HG03575 (cell line): ENCODE results near the gene IQCH.
"Not testable (repeated sequence)": the region's sequence is repeated elsewhere in the genome, so short reads cannot be mapped to it uniquely, and the experiment has no call there.

ENCODE experiments used
- ATAC-seq: cut with Tn5 transposase; IDR thresholded peaks from one replicate; pipeline ENCODE4 v1.9.1; 2021; ENCODE audit not compliant: unreplicated experiment, insufficient number of reproducible peaks, low FRiP score; ENCODE audit errors: extremely low read depth

IQCH gene

DNA sequence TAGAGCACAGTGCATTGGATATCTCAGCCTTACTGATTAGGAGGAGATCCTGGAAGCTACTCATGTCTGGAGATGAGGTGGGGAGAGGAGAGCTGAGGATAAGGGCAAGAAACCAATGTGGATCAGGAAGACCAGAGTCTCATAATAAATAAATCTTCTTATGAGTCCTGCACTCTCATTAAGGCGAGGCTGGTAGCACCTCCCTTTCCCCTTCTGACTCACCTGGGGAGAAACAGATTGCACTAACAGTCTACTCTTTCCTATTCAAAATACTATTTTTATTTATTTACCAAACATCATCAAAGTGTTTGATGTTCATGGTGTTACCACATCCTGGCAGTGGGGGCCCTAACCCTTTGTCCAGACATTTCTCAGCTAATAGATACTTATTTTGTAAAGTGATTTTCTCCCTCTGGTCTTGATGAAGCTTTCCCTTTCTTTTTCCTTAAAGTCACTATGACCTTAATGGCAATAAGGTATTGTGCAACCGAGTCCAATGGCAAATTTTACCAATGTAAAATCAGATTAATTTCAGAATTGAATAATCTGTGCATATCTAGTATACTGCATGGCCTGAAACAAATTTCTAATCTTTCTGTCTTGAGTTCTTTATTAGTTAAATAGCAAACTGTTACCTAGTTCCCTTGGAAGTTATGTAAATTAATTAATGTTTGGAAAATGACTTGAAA is 81.1 kb downstream of the IQCH start:
- no peak for ATAC-seq

DNA sequence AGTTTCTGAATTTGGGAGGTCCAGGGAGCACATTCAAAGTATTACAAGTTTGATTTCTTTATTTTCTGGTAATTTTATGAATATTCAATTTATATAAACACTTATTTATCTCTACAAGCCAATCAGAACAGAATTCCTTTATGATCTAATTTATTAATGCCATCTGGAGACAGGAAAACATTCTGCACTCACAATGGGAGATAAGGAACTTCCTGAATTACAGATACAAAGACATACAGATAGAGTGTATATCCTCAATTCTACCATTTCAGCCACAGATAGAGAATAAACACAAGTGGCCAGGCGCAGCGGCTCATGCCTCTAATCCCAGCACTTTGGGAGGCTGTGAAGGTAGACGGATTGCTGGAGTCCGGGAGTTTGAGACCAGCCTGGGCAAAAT is 86.0 kb downstream of the IQCH start:
- no peak for ATAC-seq

DNA sequence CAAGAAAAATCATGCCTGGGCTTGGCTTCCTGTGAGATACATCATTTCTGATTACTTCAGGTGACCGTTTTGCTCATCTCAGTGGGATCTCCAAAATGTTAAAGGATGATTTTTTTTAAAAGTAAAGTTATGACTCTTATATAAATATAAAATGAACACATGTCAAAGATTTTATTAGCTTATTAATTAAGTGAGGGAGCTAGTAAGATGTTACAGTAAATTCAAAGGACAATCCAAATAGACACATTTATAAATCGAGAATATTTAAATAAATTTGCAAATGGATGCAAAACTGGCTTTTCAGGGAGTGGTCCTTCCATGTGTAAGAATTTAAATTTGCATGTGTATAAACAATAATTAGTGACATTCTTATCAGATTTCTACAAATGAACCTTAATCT is 87.0 kb downstream of the IQCH start:
- no peak for ATAC-seq

- ATAC-seq, result no peak
Measured at GRCh38 chr15:67343206-67343605, 88.6 kb downstream of the IQCH start.

DNA sequence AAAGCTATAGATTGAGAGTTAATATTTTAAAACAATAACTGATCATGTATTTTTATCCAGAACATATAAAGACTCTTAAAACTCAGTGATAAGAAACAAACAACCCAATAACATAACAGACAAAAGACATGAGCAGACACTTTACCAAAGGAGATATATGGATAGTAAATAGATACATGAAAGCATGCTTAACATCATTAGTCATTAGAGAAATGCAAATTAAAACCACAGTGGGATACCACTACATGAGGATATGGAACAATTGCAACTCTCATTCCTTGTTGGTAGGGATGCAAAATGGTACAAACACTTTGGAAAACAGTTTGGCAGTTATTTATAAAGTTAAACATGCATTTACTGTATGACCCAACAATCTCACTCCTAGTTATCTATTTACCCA is 95.0 kb downstream of the IQCH start:
- no peak for ATAC-seq

DNA sequence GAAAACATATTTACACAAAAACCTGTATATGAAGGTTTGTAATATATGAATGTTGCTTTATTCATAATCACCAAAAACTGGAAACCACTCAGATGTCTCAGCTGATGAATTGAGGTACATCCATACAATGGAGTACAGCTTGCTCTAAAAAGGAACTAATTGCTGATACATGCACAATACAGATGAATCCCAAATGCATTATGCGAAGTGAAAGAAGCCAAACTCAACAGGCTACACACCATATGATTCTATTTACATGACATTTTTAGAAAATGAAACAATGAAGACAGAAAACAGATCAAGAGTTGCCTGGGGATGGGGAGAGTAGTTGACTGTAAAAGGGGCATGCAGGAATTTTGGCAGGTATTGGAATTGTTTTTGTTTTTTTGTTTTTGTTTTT is 95.5 kb downstream of the IQCH start:
- no peak for ATAC-seq

GRCh38 chr15:67358391-67358790 is 103.8 kb downstream of the IQCH start:
- no peak for ATAC-seq

DNA sequence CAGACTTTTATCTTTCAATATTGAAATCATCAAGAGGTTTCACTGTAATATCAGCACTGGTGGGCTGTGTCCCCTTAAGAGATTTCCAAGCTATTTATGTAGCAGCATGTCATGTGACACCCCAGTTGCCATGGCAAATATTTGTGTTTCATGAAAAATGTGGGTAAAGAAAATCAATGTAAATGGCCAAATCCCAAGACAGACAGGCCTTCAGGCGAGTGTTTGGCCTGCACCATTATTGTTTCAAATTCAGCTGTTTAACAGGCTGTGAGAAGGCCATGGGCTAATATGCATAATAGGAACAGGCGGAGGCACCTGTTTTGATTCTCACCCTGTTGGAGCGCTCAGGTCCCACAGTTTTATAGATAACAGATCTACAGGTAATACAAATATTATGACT is 104.2 kb downstream of the IQCH start:
- ATAC-seq, result no peak

DNA sequence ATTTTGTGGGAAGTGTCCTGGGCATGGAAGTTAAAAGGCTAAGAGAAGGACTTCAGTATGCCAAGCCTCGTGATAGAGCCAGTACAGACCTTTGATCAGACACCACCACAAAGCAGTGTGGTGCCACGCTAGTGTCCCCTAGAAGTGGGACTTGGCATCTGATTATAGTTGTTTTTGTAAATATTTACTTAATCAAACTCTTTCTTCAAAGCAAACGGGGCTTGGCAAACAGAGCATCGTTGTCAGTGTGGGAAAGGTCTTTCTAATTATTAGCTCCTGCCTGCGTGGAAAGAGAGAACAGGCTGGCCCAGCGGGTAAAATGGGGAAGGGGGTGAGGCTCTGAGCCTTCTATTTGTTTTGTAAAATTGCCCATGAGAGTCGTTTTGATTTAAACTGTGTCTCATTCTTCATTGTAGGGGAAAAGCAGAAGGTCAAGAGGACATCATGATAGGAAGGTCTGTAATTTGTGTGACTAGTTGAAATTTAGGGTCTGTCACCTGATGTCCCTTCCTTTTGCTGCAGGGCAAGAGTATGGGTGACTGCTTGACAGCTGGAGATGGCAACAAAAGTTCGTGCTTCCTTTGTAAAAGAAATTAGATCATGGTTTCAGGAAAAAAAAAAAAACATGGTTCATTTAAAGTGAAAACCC is 105.0 kb downstream of the IQCH start:
- ATAC-seq, result no peak

DNA sequence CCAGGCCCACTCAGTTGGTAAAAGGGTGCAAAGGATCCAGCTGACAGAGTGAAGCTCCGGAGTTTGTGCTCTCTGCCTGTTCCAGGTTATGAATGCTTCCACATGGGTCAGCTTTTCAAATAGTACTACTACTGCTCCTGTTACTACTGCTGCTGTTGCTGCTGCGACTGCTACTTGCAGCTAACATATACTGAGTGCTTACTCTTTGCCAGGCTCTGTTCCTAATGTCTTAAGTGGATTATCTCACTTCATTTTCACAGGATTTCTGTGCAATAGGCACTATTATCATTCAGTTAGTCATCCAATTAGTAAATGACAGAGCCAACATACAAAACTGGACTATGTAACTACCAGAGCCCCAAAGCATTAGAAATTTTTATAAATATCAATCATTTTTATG is 106.5 kb downstream of the IQCH start:
- no peak for ATAC-seq

GRCh38 chr15:67363712-67364111 is 109.1 kb downstream of the IQCH start:
- ATAC-seq, result not testable (repeated sequence)

DNA sequence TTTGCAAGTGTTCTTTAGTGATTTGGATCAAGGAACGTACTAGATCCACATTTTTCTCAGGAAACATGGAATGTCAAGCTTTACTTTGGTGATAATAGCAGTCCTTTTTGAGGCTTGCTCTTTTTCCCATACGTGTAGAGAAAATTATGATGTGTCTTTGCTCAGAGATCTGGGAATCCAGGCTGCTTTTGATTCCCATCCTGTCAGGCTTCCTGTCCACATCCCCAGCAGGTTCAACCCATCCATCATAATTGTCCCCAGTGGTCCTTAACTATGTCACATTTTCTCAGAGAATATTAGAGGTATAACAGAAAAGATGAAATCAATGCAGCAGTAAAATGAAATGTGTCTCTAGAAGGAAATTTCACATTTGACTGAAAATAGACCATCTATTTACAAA is 111.4 kb downstream of the IQCH start:
- no peak for ATAC-seq

GRCh38 chr15:67366904-67367303 is 112.3 kb downstream of the IQCH start:
- ATAC-seq, result no peak

DNA sequence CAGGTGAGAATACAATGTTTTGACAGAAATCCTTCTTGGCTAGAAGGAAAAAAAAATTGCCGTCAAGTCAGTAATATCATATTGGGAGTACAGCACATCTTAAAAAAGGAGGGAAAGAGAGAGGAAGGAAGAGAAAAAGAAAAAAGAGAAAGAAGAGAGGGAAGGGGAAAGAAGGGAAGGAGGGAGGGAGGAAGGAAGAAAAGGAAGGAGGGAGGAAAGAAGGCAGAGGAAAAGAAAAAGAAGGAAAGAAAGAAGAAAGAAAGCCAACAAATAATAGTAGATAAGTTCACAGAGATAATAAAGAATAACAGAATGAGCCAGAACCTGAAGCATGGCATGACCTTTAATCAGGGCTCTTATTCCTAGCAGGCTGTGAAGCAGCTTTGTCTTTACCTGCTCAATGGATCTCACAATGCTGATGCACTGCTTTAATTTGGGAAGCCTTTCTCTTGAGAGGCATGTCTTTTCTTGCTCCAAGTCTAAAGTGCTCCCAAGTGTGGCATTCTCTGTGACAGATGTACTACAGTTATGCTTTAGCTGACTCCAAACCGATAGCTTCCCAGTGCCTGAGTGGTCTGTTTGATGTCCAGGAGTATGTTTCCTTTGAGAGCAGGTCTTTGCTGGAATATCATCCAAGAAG is 114.9 kb downstream of the IQCH start:
- no peak for ATAC-seq

GRCh38 chr15:67370206-67370954 is 115.8 kb downstream of the IQCH start:
- no peak for ATAC-seq

- no peak for ATAC-seq
Measured at GRCh38 chr15:67372543-67372942, 118.0 kb downstream of the IQCH start.

DNA sequence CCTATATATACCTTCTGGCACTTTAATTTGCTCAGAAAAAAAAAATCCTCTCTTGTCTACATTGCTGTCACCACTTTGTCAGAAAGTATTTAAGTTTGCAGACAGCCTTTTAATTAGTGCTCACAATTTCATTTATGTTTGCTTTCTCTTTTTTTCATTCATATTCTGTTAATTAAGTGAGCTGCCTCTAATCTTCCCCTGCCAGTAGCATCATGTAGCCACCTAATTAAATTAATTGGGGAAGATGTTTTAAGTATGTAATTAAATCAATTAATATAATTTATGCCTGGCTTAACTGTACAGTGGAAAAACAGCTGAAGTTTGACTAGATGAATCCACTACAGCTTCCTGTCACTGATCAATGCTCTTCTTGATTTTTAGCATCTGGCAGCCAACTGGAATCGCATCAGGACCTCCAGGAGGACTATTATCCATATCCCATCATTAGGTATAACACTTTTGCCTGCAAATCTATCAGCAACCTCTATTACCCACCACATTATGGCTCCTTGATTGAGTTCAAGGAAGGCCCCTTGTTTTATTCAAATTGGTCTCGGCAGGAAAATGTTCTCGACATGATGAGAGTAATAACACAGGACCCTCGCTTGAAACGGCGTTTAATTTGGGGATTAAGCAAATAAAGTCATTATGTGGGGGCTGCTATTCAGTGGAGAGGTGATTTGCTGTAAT is 118.5 kb downstream of the IQCH start:
- ATAC-seq, result no peak

GRCh38 chr15:67373971-67374370 is 119.4 kb downstream of the IQCH start:
- no peak for ATAC-seq

GRCh38 chr15:67379530-67379929 is 124.9 kb downstream of the IQCH start:
- no peak for ATAC-seq
